Breast epithelium (tissue), 3 donors: ENCODE measurements around the gene HSBP1.

ENCODE experiments used
- POLR2A ChIP-seq: fragments of 450-650 bp; IDR thresholded peaks from one replicate; pipeline ENCODE4 v1.6.1; 2016; ENCODE audit warnings: antibody characterized with exemption, mild to moderate bottlenecking, moderate library complexity
- TF ChIP-seq, protein P1 (sequence below), 3 donors: fragments of 450-650 bp; IDR thresholded peaks; one replicate each; pipeline ENCODE4 v1.5.1; 2016 to 2017; ENCODE audit warnings: antibody characterized with exemption in 3 of 3, mild to moderate bottlenecking in 3 of 3, moderate library complexity in 3 of 3

DNA sequence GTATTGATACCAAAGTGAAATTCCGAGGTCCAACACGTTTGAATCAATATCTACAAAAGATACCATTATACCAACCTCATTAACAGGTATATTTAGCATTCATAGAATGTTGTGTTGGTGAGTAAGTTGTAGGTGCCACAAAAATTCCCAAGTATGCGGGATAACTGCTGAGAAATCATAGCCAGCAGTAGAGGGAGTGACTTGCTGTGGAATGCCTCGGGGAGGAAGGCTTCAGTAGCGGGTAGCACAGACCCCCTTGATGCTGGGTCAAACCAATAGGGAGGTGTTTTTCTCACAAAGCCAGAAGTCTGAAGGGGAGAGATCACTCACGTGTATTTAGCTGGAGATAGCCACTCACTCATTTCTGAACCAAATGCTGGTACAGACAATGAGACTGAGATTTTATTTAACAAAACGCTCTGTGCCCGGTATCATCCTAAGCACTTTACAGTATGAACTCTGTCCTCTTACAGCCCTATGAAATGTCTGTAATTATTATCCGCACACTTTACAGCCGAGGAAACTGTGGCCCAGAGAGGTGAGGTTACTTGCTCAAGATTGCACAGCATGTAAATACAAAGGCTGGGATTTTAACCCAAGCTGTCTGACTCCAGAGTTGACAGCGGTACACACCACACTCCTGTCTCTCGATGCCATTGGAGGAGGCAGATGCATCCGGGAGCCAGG is 23.1 kb downstream of the HSBP1 start:
- TF ChIP-seq, protein P1, sequence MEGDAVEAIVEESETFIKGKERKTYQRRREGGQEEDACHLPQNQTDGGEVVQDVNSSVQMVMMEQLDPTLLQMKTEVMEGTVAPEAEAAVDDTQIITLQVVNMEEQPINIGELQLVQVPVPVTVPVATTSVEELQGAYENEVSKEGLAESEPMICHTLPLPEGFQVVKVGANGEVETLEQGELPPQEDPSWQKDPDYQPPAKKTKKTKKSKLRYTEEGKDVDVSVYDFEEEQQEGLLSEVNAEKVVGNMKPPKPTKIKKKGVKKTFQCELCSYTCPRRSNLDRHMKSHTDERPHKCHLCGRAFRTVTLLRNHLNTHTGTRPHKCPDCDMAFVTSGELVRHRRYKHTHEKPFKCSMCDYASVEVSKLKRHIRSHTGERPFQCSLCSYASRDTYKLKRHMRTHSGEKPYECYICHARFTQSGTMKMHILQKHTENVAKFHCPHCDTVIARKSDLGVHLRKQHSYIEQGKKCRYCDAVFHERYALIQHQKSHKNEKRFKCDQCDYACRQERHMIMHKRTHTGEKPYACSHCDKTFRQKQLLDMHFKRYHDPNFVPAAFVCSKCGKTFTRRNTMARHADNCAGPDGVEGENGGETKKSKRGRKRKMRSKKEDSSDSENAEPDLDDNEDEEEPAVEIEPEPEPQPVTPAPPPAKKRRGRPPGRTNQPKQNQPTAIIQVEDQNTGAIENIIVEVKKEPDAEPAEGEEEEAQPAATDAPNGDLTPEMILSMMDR (IDR thresholded peaks at IDR 0.05) = no peak
- no peak for TF ChIP-seq POLR2A
